Memory B cell (primary cell): Measurements from ENCODE around the gene RNF213.
A peak's percentile ranks its signal among the peaks of the same experiment; 100 is the strongest.
"Not testable (repeated sequence)": the region's sequence is repeated elsewhere in the genome, so short reads cannot be mapped to it uniquely, and the experiment has no call there.

Experiments
- ATAC-seq: fragments of 150-1000 bp; cut with Tn5 transposase; 2 replicates; pipeline ENCODE4 v1.10.0; 2021; ENCODE audit warnings: low read depth, mild to moderate bottlenecking, moderate library complexity
- DNase-seq, 2 donors: peaks; one replicate each; pipeline ENCODE4 v3.0.0; 2022; ENCODE audit warnings: low spot score in 2 of 2
- H3K27ac Mint-ChIP-seq: one replicate; pipeline ENCODE4 v1.8.0; 2022; ENCODE audit warnings: mild to moderate bottlenecking, moderate library complexity, mixed read lengths
- H3K27me3 Mint-ChIP-seq: one replicate; pipeline ENCODE4 v1.8.0; 2022; ENCODE audit warnings: mixed read lengths
- H3K36me3 Mint-ChIP-seq: one replicate; pipeline ENCODE4 v1.8.0; 2022; ENCODE audit warnings: mild to moderate bottlenecking, mixed read lengths
- H3K4me1 Mint-ChIP-seq: one replicate; pipeline ENCODE4 v1.8.0; 2022; ENCODE audit warnings: mixed read lengths
- H3K4me3 Mint-ChIP-seq: one replicate; pipeline ENCODE4 v1.8.0; 2022; ENCODE audit warnings: mild to moderate bottlenecking, moderate library complexity, mixed read lengths
- H3K9me3 Mint-ChIP-seq: one replicate; pipeline ENCODE4 v1.8.0; 2022; ENCODE audit warnings: mixed read lengths

Gene RNF213

DNA sequence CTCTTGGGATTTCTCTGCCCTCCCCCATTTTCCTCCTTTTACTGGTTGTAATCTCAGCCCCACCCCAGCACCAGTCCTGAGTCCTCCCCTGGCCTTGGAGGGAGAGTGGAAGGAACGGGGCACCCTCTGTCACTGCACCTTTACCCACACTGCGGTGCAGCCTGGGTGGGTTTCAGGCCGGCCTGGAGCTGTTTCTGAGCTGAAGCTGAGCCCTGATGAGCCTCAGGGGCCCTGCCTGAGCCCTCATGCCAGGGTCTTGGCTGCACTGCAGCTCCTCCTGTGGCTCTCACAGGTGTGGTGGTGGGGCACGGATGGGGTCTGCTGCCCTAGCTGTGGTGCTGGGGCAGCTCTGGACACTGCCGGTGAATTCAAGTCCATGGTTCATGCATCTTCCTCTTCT, 34.5 kb downstream of the RNF213 start:
- ATAC-seq (no peak), DNase-seq (no peak)

DNA sequence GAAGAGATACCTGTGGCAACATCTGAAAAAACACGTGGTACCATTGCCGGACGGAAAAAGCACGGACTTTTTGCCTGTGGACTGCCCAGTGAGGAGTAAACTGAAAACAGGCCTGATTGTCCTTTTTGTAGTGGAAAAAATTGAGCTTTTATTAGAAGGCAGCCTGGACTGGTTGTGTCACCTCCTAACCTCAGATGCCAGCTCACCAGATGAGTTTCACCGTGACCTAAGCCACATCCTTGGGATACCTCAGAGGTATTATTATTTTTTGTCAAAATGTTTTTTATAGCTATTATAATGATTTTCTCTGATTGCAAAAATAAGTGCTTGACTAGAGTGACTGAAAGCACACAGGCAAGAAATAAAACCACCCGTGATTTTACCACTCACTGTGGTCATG, 34.9 kb downstream of the RNF213 start:
- peaks cover 40% of the 10 kb centered on the region for H3K36me3 Mint-ChIP-seq
- ATAC-seq (no peak), DNase-seq (no peak)
- no peaks in the 10 kb centered on the region for H3K27me3 Mint-ChIP-seq
- H3K4me3 Mint-ChIP-seq: no peak overlapping the region
- peaks cover 3% of the 10 kb centered on the region for H3K9me3 Mint-ChIP-seq
- no peak overlapping the region for H3K27ac Mint-ChIP-seq
- H3K4me1 Mint-ChIP-seq: no peaks in the 10 kb centered on the region

More for the DNA sequence above, 34.5 kb downstream of the RNF213 start:
- Mint-ChIP-seq H3K27me3 (no peaks in the 10 kb centered on the region), H3K9me3 (peaks cover 3% of the 10 kb centered on the region), H3K36me3 (peaks cover 41% of the 10 kb centered on the region), H3K4me3 (no peak overlapping the region), H3K27ac (no peak overlapping the region), H3K4me1 (no peaks in the 10 kb centered on the region)

DNA sequence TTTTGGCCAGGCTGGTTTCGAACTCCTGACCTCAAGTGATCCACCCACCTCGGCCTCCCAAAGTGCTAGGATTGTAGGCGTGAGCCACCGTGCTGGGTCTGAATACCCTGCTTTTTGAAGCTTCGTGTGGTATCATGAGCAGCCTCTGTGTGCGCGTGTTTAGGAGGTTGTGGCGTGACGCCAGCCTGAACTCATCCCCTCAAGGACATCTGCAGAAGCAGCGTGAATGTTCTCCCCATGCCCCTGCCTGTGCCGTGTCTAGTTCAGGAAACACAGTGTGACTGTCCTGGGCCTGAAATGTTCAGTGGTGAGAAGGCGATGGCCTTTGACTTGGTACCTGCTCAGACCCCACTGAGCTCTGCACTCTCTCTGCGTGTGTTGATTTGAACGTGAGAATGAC, 35.6 kb downstream of the RNF213 start:
- Mint-ChIP-seq H3K4me3 (no peak overlapping the region), H3K27me3 (no peaks in the 10 kb centered on the region), H3K4me1 (peaks cover 2% of the 10 kb centered on the region), H3K36me3 (peaks cover 47% of the 10 kb centered on the region), H3K27ac (no peak overlapping the region), H3K9me3 (peaks cover 3% of the 10 kb centered on the region)
- no peak for DNase-seq
- ATAC-seq: no peak

DNA sequence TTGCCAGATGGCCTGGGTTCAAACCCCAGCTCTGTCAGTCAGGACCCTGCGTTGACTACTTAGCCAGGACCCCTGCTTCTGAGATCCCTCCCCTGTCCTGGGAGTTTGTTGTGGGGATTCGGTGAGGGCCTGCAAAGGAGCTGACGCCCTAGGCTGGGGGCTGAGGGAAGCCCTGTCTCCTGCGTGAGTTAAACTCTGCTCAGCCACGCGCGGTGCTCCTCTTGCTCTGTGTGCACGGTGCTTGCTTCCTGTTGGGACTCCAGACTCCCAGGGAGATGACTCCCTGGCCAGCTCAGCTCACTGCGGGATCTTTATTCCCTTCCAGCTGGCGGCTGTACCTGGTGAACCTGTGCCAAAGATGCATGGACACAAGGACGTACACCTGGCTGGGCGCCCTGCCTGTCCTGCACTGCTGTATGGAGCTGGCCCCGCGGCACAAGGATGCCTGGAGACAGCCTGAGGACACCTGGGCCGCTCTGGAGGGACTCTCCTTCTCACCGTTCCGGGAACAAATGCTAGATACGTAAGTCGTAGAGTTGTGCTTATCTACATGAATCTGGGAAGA, 37.4 kb downstream of the RNF213 start:
- H3K27ac Mint-ChIP-seq: no peak overlapping the region
- H3K27me3 Mint-ChIP-seq: no peaks in the 10 kb centered on the region
- no peak for ATAC-seq
- DNase-seq: no peak
- H3K4me3 Mint-ChIP-seq: no peak overlapping the region
- H3K9me3 Mint-ChIP-seq: peaks cover 6% of the 10 kb centered on the region
- H3K36me3 Mint-ChIP-seq: peaks cover 63% of the 10 kb centered on the region
- H3K4me1 Mint-ChIP-seq: peaks cover 2% of the 10 kb centered on the region

DNA sequence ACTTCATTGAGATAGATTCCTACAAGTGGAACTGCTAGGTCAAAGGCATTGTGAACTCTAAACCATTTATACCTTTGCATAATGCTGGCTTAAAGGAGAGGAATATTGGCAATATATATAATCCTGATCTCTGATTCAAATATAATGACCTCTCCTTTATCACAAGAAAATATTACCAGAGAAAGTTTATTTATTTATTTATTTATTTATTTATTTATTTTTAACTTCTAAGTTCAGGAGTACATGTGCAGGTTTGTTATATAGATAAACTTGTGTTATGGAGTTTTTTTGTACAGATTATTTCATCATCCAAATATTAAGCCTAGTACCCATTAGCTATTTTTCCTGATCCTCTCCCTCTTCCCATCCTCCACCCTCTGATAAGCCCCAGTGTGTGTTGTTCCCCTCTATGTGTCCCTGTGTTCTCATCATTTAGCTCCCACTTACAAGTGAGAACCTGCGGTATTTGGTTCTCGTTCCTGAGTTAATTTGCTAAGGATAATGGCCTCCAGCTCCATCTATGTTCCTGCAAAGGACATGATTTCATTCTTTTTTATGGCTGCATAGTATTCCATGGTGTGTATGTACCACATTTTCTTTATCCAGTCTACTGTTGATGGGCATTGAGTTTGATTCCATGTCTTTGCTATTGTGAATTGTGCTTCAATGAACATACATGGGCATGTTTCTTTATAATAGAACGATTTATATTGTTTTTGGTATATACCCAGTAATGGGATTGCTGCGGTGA, 38.9 kb downstream of the RNF213 start:
- DNase-seq, H3K4me3 Mint-ChIP-seq, H3K27ac Mint-ChIP-seq, H3K4me1 Mint-ChIP-seq, H3K9me3 Mint-ChIP-seq, H3K27me3 Mint-ChIP-seq, ATAC-seq: not testable (repeated sequence)
- peaks cover 64% of the 10 kb centered on the region for H3K36me3 Mint-ChIP-seq

DNA sequence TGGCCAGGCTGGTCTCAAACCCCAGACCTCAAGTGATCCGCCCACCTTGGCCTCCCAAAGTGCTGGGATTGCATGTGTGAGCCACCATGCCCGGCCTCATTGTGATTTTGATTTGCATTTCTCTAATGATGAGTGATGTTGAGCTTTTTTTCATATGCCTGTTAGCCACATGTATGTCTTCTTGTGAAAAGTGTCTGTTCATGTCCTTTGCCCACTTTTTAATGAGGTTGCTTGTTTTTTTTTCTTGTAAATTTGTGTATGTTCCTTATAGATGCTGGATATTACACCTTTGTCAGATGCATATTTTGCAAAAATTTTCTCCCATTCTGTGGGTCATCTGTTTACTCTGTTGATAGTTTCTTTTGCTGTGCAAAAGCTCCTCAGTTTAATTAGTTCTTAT, 40.1 kb downstream of the RNF213 start:
- H3K4me1 Mint-ChIP-seq, H3K27ac Mint-ChIP-seq, H3K4me3 Mint-ChIP-seq, H3K27me3 Mint-ChIP-seq, DNase-seq, ATAC-seq, H3K9me3 Mint-ChIP-seq: not testable (repeated sequence)
- peaks cover 60% of the 10 kb centered on the region for H3K36me3 Mint-ChIP-seq

DNA sequence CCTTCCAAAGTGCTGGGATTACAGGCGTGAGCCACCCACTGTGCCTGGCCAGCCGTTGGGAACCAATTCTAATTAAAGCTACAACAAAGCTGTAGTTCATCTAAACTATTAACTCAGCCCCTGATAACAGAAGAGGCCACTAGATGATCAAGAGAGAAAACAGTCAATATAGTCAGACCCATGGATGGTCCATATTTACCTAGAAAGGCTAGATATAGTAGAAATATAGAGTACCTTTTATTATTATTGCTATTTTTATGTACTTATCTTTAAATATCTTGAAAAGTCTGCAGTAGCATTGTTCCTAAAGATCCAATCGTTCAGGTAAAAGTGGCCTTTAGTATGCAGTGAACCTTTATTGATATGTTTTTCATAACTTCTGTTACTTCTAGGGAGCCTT, 43.2 kb downstream of the RNF213 start:
- ATAC-seq (no peak), DNase-seq (no peak)
- Mint-ChIP-seq H3K9me3 (peaks cover 8% of the 10 kb centered on the region), H3K27ac (no peak overlapping the region), H3K4me3 (no peak overlapping the region), H3K4me1 (peaks cover 2% of the 10 kb centered on the region), H3K27me3 (no peaks in the 10 kb centered on the region), H3K36me3 (peaks cover 64% of the 10 kb centered on the region)

DNA sequence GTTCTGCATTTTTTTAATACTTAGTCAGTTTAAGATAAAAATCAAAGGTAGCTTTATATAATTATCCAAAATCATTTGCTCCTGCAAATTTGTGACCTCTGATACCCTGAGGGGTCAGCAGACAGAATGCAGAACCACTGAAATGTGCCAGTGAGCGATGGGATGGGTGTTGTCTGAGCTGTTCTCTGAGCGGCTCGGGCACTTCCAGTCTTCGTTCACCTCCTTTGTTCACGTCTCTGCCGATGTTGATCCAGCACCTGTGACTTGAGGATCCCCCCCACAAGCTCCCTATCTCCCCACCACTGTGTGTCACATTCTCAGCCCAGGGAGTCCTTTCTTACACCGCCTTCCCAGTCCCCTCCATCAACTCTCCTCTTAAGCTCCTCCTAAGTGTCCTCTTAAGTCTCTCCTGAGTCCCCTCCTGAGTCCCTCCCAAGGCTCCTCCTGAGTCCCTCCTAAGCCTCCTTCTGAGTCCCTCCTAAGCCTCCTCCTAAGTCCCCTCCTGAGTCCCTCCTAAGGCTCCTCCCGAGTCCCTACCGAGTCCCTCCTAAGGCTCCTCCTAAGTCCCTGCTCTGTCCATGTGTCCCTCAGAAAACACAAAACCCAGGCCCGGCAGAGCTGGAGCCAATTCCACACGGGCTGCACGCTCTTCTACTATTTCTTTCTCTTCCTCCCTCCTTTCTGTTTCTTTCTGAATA, 47.5 kb downstream of the RNF213 start:
- ATAC-seq (no peak), DNase-seq (no peak)
- Mint-ChIP-seq H3K4me3 (no peak overlapping the region), H3K27me3 (no peaks in the 10 kb centered on the region), H3K9me3 (peaks cover 2% of the 10 kb centered on the region), H3K4me1 (peaks cover under 1% of the 10 kb centered on the region), H3K27ac (no peak overlapping the region), H3K36me3 (peaks cover 48% of the 10 kb centered on the region)

DNA sequence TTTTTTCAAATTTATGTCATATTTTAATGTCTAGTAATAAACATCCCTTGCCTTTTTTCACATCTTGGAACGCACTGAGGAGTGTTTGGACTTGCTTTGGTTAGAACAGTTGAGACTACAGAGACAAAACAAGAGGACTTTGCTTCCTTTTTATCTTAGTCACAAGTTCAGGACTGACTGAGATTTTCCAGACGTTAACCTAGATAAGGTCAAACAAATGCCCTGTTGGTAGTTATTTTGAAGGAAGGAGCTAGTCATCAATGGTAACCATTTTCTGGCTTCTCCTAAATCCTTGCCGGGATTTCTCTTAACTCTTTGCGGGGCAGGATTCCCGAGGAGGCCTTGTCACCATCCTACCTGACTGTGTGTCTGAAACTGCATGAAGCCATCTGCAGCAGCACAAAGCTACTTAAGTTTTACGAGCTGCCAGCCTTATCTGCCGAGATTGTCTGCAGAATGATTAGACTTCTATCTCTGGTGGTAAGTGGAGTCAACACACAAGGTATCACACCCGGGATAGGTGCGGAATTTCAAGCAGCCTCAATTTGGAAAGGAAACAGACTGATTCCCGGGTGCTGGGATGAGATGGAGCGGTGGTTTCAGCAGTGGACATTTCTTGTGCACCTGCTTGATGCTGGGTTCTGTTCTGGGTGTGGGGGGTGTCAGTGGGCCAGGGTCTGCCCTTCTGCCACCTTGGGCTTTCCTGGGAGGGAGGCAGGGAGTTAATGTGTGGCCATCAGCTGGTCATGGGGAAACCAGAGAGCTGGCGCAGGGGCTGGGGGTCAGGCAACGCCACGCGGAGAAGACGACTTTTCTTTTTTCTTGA, 48.3 kb downstream of the RNF213 start:
- ATAC-seq: no peak
- H3K27me3 Mint-ChIP-seq: no peaks in the 10 kb centered on the region
- H3K27ac Mint-ChIP-seq: no peak overlapping the region
- H3K4me1 Mint-ChIP-seq: peaks cover 5% of the 10 kb centered on the region
- H3K36me3 Mint-ChIP-seq: peaks cover 49% of the 10 kb centered on the region
- DNase-seq: no peak
- peaks cover 2% of the 10 kb centered on the region for H3K9me3 Mint-ChIP-seq
- H3K4me3 Mint-ChIP-seq: no peak overlapping the region

DNA sequence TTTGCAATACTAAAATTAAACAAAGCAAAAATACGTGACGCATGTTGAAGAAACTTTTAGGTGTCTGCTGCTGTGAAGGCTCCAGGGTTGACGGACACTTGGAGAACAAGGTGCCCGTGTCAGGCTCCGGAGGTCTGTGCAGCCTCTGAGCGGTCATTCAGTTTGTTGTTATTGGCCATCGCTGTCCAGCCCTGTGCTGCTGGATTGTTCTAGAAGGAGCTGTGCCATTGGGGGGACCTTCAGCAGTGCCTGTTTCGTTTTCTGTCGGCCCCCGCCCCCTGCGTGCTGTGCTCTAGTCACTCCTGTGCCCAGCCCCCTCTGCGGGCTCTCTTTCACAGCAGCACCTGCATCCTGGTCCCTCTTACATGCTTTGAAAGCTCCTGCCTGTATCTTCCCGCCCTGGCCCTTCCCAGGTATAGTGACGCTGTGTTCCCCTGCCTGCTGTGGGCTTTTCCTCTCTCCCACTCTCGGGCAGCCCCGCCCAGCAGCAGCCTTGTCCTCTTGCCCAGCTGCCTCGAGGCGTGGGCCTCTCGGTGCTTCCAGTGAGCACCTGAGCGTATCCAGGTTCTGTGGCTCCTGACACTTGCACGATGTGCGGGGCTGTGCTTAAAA, 50.7 kb downstream of the RNF213 start:
- Mint-ChIP-seq H3K4me1 (peaks cover 5% of the 10 kb centered on the region), H3K9me3 (no peaks in the 10 kb centered on the region), H3K27me3 (no peaks in the 10 kb centered on the region), H3K36me3 (peaks cover 48% of the 10 kb centered on the region), H3K27ac (no peak overlapping the region), H3K4me3 (no peak overlapping the region)
- DNase-seq: no peak
- no peak for ATAC-seq

DNA sequence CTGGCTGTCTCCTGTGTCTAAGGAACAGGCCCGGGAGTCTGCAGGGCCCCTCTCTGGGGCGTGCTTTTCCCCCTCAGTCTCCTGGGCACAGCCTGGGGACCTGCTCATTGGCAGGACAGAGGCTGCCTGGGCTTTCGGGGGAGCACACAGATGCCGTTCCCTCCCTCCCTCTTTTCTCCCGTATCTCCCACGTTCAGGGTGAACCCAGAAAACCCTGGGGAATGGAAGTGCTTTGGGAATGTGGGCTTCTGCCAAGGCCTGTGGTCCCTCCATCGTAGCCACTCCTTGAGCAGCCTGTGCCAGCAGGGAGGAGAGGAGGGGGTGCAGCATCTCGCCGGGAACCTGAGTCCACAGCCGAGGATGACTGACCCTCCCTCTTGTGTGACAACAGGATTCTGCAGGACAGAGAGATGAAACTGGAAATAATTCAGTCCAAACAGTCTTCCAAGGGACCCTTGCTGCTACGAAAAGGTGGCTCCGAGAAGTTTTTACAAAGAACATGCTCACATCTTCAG, 52.0 kb downstream of the RNF213 start:
- H3K9me3 Mint-ChIP-seq: no peaks in the 10 kb centered on the region
- H3K4me1 Mint-ChIP-seq: peaks cover 5% of the 10 kb centered on the region
- DNase-seq (no peak), ATAC-seq (no peak)
- H3K27ac Mint-ChIP-seq: no peak overlapping the region
- no peak overlapping the region for H3K4me3 Mint-ChIP-seq
- no peaks in the 10 kb centered on the region for H3K27me3 Mint-ChIP-seq
- peaks cover 49% of the 10 kb centered on the region for H3K36me3 Mint-ChIP-seq

DNA sequence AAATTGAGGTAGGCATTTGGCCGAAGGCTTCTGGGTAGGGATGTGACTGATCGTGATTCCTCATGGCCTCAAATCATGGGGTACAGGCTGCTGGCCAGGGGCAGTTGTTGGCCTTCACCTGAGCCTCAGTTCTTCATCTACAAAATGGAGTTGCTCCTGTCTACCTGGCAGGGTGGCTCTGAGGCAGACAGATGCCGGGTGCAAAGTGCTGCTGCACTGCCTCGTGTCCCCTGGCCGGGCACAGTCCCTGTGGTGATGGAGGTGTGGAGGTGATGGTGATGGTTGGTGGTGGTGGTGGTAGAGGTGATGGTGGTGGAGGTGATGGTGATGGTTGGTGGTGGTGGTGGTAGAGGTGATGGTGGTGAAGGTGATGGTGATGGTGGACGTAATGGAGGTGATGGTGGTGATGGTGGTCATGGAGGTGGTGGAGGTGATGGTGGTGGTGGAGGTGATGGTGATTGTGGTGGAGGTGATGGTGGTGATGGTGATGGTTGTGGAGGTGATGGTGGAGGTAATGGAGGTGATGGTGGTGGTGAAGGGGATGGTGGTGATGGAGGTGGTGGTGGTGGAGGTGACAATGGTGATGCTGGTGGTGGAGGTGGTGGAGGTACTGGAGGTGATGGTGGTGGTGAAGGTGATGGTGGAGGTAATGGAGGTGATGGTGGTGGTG, 52.6 kb downstream of the RNF213 start:
- Mint-ChIP-seq H3K9me3 (no peaks in the 10 kb centered on the region), H3K27ac (peak overlapping the region; percentile 67), H3K4me3 (no peak overlapping the region), H3K36me3 (peaks cover 52% of the 10 kb centered on the region), H3K27me3 (no peaks in the 10 kb centered on the region), H3K4me1 (peaks cover 5% of the 10 kb centered on the region)
- DNase-seq: no peak
- ATAC-seq: no peak

DNA sequence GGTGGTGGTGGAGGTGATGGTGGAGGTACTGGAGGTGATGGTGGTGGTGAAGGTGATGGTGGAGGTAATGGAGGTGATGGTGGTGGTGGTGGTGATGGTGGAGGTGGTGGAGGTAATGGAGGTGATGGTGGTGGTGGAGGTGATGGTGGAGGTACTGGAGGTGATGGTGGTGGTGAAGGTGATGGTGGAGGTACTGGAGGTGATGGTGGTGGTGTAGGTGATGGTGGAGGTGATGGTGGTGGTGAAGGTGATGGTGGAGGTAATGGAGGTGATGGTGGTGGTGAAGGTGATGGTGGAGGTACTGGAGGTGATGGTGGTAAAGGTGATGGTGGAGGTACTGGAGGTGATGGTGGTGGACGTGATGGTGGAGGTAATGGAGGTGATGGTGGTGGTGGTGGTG, 53.3 kb downstream of the RNF213 start:
- peaks cover 51% of the 10 kb centered on the region for H3K36me3 Mint-ChIP-seq
- not testable (repeated sequence) for DNase-seq, H3K4me3 Mint-ChIP-seq, ATAC-seq, H3K4me1 Mint-ChIP-seq, H3K27ac Mint-ChIP-seq, H3K27me3 Mint-ChIP-seq, H3K9me3 Mint-ChIP-seq
